Muscle layer of colon (tissue), 2 donors: Measurements from ENCODE around the gene TRABD2B.

Experiments
- H3K27ac ChIP-seq: one replicate; pipeline ENCODE4 v1.7.0; 2013; ENCODE audit warnings: low read depth, mild to moderate bottlenecking, low read length, moderate library complexity
- H3K27me3 ChIP-seq, 2 donors: one replicate each; pipeline ENCODE4 v1.7.0; 2013; ENCODE audit warnings: low read length in 2 of 2, mild to moderate bottlenecking in 2 of 2; ENCODE audit not compliant: insufficient read depth in 2 of 2, control insufficient read depth in 1 of 2
- H3K36me3 ChIP-seq: one replicate; pipeline ENCODE4 v1.7.0; 2013; ENCODE audit warnings: mild to moderate bottlenecking, low read length; ENCODE audit not compliant: insufficient read depth
- H3K4me1 ChIP-seq: one replicate; pipeline ENCODE4 v1.7.0; 2013; ENCODE audit warnings: mild to moderate bottlenecking, low read length; ENCODE audit not compliant: insufficient read depth
- H3K4me3 ChIP-seq, 2 donors: one replicate each; pipeline ENCODE4 v1.7.0; 2013; ENCODE audit warnings: low read length in 2 of 2, low read depth in 1 of 2, mild to moderate bottlenecking in 1 of 2, moderate library complexity in 1 of 2
- H3K9ac ChIP-seq: one replicate; pipeline ENCODE4 v1.7.0; 2013; ENCODE audit warnings: low read length
- H3K9me3 ChIP-seq: one replicate; pipeline ENCODE4 v1.7.0; 2013; ENCODE audit warnings: mild to moderate bottlenecking, low read length
- donor health status: abdominal sarcoma.
- donor health status: Adenocarcinoma of cecum.

TRABD2B gene

DNA sequence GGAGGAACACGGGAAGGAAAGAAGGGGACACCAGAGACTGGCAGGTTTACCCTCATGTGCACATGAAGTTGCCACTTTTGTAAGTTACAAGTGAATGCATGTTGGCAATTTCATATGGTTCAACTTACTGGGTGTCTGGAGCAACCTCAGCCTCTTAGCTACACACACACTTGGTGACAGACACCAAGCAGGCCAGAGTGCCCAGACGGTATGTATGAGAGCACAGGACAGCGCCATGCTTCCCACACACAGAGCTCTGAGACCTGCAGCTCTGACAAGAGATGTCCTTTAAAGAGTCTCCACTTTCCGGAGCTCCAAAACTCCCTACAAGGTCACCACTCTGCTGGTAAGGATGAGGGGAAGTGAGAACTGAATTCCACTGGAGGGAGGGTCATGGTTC lies 1.9 kb upstream of the TRABD2B start:
- H3K4me3 ChIP-seq: no peak overlapping the region
- no peaks in the 10 kb centered on the region for H3K36me3 ChIP-seq
- H3K27ac ChIP-seq: no peak overlapping the region
- H3K9ac ChIP-seq: no peak overlapping the region
- no peaks in the 10 kb centered on the region for H3K9me3 ChIP-seq
- peaks cover 4% of the 10 kb centered on the region for H3K4me1 ChIP-seq
- peaks cover 4 to 16% of the 10 kb centered on the region in 2 donors for H3K27me3 ChIP-seq

DNA sequence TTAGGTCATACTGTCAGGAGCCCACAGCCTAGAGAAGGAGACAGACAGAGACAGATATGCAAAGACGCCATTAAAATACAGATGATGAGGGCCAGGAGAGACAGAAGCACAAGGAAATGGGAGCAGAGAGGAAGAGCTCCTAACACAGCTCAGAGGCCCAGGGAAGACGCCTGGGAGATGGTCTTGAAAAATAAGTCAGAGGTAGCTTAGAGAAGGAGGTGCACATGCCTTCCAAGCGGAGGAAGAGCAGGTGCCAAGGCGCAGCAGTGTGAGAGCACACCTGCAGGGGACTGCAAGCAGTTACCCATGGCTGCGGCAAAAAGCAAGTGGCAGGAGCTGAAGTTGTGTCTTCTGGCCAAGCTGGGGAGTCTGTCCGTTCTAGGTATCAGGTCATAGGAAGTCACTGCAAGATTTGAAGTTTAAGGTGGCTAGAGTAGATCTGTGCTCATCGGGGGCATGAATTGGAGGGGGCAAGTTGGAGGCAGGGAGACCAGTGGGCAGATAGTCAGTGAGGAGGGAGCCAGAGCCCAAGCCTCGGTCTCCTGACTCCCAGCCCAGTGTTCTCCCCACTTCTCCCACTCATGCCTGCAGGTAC lies 1.3 kb upstream of the TRABD2B start:
- H3K27ac ChIP-seq: no peak overlapping the region

DNA sequence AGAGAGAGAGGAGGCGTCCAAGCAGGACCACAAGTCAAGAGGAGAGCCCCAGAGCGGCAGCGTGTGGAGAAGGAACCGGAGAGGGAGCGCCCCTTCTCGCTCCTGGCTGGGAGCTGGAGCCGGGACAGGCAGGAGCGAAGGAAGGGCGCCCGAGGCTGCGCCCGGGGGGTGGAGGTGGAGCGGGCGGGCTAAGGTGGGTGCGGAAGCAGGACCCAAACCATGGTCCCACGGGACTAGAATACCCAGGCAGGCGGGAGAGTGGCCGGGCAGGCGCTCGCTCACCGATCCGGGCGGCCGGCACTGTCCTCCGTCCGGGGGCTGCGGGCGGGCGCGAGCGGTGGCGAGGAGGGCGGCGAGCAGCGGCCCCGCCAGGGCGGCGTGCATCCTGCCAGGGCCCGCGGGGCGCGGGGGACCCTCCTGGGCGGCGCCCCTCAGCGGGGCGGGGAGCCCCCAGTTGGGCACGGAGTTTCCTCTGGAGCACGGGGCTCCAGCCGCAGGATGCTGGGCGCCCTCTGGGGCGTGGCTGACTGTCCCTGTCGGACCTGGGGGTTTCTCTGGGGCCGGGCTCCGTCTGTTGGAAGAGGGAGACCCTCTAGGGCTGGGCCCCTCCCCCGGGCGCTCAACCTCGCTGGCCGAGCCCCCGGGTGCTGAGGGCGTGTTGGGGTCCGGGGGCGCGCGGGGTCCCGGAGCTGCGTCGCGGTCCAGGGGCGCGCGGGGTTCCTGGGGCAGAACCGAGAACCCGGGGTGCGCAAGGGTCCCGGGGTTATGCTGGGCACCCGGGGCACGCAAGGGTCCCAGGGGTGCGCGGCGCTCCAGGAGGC lies 569 bp downstream of the TRABD2B start:
- H3K27ac ChIP-seq: no peak overlapping the region
- H3K4me3 ChIP-seq: peak overlapping the region; percentile 33 to 65
- H3K27me3 ChIP-seq: peaks cover 4 to 16% of the 10 kb centered on the region in 2 donors
- H3K9ac ChIP-seq: no peak overlapping the region
- no peaks in the 10 kb centered on the region for H3K9me3 ChIP-seq
- H3K4me1 ChIP-seq: peaks cover 9% of the 10 kb centered on the region
- no peaks in the 10 kb centered on the region for H3K36me3 ChIP-seq

More for the DNA sequence above, 1.3 kb upstream of the TRABD2B start:
- Histone ChIP-seq H3K27me3 (peaks cover 4 to 16% of the 10 kb centered on the region in 2 donors), H3K9me3 (no peaks in the 10 kb centered on the region), H3K4me3 (no peak overlapping the region), H3K36me3 (no peaks in the 10 kb centered on the region), H3K9ac (no peak overlapping the region), H3K4me1 (peaks cover 4% of the 10 kb centered on the region)

- Histone ChIP-seq H3K4me3 (peak overlapping the region; percentile 29 to 33), H3K27ac (no peak overlapping the region), H3K36me3 (no peaks in the 10 kb centered on the region), H3K9ac (no peak overlapping the region), H3K27me3 (peaks cover 4 to 16% of the 10 kb centered on the region in 2 donors), H3K9me3 (no peaks in the 10 kb centered on the region), H3K4me1 (peaks cover 9% of the 10 kb centered on the region)
Observed at GRCh38 chr1:47996060-47996405, 1.2 kb downstream of the TRABD2B start.

DNA sequence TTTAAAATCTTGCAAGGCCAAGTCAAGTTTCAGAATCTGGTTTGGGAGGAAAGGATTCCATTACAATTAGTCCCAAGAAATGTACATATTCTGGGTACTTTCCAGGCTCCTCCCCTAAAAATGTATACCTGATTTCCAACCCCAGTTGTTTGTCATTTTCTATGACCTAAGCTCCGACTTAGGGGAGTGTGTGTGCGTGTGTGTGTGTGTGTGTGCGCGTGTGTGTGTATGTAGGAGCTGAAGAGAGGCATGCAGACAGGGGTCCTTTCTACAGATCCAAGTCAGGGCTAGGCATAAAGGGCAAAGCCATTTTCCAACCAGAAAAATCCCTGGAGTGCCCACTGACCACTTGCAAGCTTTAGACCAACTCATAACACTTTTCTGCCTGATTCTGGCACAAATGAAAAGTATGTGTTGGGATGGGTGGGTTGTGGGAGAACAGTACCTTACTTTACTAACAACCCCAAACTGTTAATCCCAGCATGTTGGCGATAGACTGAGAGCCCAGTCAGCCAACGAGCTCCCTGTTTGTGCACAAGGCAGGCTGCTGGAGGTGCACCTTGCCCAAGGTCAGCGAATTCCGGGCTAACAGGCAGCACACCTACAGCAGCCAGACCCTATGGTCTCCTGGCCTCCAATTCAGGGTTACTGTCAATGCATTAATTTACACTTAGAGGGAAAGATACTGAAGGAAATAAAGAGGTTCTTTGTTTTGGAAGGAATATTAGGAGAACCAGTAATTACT lies 1.7 kb downstream of the TRABD2B start:
- no peaks in the 10 kb centered on the region for H3K36me3 ChIP-seq
- H3K27me3 ChIP-seq: peaks cover 4 to 16% of the 10 kb centered on the region in 2 donors
- H3K27ac ChIP-seq: no peak overlapping the region
- H3K9me3 ChIP-seq: no peaks in the 10 kb centered on the region
- no peak overlapping the region for H3K9ac ChIP-seq
- H3K4me3 ChIP-seq: peak overlapping the region in 1 of 2 donors; percentile 33
- peaks cover 9% of the 10 kb centered on the region for H3K4me1 ChIP-seq

DNA sequence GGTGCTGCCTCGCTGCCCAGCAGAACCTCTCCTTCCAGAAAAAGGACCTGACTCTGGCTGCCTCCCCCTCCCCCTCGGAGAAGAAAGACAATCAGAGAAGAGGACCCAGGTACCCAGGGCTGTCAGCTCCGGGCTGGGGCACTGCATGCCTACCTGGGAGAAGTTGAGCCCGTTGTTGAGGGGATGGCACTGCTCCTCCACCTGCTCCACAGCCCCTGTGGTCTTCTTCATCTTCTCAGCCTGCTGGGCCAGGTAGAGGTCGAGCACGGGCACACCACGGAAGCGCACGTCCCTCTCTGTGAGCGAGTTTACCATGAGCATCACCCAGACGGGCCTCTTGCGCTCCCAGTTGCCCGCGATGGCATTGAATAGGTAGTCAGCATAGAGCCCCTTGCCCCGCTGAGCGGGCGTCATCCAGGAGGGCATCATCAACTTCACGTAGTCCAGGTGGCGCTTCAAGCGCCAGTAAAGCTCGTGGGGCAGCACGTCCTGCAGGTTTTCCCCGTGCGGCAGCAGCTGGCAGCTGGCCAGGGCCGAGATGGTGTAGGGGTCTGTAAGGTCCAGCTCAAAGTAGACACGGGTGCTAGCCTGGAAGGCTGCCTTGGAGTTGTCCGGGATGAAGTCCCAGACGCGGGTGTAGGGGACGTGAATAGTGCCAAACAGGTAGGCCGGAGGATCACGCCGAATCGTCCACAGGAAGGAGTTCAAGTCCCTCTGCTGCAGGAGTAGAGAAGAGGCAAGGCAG lies 3.1 kb downstream of the TRABD2B start:
- Histone ChIP-seq H3K9ac (no peak overlapping the region), H3K4me3 (no peak overlapping the region), H3K9me3 (no peaks in the 10 kb centered on the region), H3K4me1 (peaks cover 9% of the 10 kb centered on the region), H3K36me3 (no peaks in the 10 kb centered on the region), H3K27me3 (peaks cover 4 to 13% of the 10 kb centered on the region in 2 donors), H3K27ac (no peak overlapping the region)

DNA sequence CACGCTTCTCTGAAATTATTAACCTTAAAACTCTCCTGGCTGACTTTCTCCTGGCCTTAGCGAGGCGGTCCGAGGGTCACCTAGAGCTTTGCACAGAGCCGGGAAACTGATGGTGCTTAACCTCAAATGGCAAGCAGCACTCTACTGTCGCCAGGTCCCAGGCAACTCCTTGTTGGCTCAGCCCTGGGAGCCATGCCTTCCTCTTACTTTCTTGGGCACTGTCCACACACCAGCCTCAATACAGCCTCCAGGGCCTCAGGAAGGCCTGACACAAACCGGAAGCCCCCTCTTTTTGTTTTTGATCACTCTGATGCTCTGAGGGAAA lies 3.8 kb downstream of the TRABD2B start:
- Histone ChIP-seq H3K4me1 (peaks cover 9% of the 10 kb centered on the region), H3K27ac (no peak overlapping the region), H3K9ac (no peak overlapping the region), H3K36me3 (no peaks in the 10 kb centered on the region), H3K9me3 (no peaks in the 10 kb centered on the region), H3K4me3 (no peak overlapping the region), H3K27me3 (peaks cover 4 to 6% of the 10 kb centered on the region in 2 donors)

GRCh38 chr1:47992720-47993415 lies 4.3 kb downstream of the TRABD2B start:
- H3K27ac ChIP-seq: no peak overlapping the region
- no peak overlapping the region for H3K4me3 ChIP-seq
- H3K9ac ChIP-seq: no peak overlapping the region
- H3K9me3 ChIP-seq: no peaks in the 10 kb centered on the region
- H3K36me3 ChIP-seq: no peaks in the 10 kb centered on the region
- peaks cover 8% of the 10 kb centered on the region for H3K4me1 ChIP-seq
- H3K27me3 ChIP-seq: peaks cover 1 to 2% of the 10 kb centered on the region in 2 donors

GRCh38 chr1:47991673-47992072 lies 5.5 kb downstream of the TRABD2B start:
- peaks cover 10% of the 10 kb centered on the region for H3K4me1 ChIP-seq
- H3K9me3 ChIP-seq: no peaks in the 10 kb centered on the region
- H3K36me3 ChIP-seq: no peaks in the 10 kb centered on the region
- H3K27ac ChIP-seq: no peak overlapping the region
- H3K9ac ChIP-seq: no peak overlapping the region
- H3K27me3 ChIP-seq: no peaks in the 10 kb centered on the region
- H3K4me3 ChIP-seq: no peak overlapping the region

- no peak overlapping the region for H3K27ac ChIP-seq
- no peaks in the 10 kb centered on the region for H3K9me3 ChIP-seq
- no peaks in the 10 kb centered on the region for H3K27me3 ChIP-seq
- no peak overlapping the region for H3K9ac ChIP-seq
- peaks cover 10% of the 10 kb centered on the region for H3K4me1 ChIP-seq
- no peak overlapping the region for H3K4me3 ChIP-seq
- no peaks in the 10 kb centered on the region for H3K36me3 ChIP-seq
Observed at GRCh38 chr1:47991187-47991586, 6.0 kb downstream of the TRABD2B start.

- no peaks in the 10 kb centered on the region for H3K36me3 ChIP-seq
- H3K27me3 ChIP-seq: no peaks in the 10 kb centered on the region
- peaks cover 10% of the 10 kb centered on the region for H3K4me1 ChIP-seq
- no peak overlapping the region for H3K9ac ChIP-seq
- H3K4me3 ChIP-seq: no peak overlapping the region
- H3K27ac ChIP-seq: no peak overlapping the region
- no peaks in the 10 kb centered on the region for H3K9me3 ChIP-seq
Observed at GRCh38 chr1:47990286-47990685, 6.9 kb downstream of the TRABD2B start.
